ENCODE measurements around the gene ZDHHC14.

Gene ZDHHC14

DNA sequence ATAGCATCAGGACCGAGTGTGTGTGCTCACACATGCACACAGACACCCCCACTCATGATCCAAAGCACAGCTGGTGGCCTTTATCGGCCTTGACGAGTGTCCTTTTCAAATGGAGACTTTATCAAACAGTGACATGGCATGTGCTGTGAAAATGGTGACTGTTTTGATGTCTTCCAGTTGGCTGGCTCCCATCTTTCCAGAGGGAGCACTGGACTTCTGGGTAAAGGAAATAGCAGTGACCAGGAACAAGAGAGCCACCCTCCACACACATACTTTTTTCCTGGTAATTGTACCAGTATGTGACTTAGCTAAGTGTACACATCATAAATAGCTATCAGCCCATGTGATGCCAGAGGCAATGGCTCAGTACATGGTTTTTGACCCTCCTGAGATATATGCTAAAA, 52.7 kb downstream of the ZDHHC14 start:
- TF ChIP-seq CTCF (IDR thresholded peaks at IDR 0.05; ENCODE audit: low read depth, low read length, missing control alignments) = no peak
- DNase-seq = no peak
- Histone ChIP-seq H3K4me3 (ENCODE audit: low read depth, low read length) (no peak overlapping the region), H3K36me3 (replicated peaks) (no peaks in the 10 kb centered on the region), H3K27ac (no peak overlapping the region), H3K27me3 (replicated peaks) (no peaks in the 10 kb centered on the region)
- in situ Hi-C loops (cut with HindIII; ENCODE audit: low pct_ligation_motif_present, low sequenced_read_pairs) = no loop called here

GRCh38 chr6:157434349-157435033, 53.5 kb downstream of the ZDHHC14 start:
- no peak for DNase-seq
- Histone ChIP-seq H3K27me3 (replicated peaks) (no peaks in the 10 kb centered on the region), H3K4me3 (ENCODE audit: low read depth, low read length) (no peak overlapping the region), H3K36me3 (replicated peaks) (no peaks in the 10 kb centered on the region), H3K27ac (no peak overlapping the region)
- in situ Hi-C loops (cut with HindIII; ENCODE audit: low pct_ligation_motif_present, low sequenced_read_pairs) = no loop called here
- TF ChIP-seq CTCF (IDR thresholded peaks at IDR 0.05; ENCODE audit: low read depth, low read length, missing control alignments) = no peak

- in situ Hi-C loops (cut with HindIII; ENCODE audit: low pct_ligation_motif_present, low sequenced_read_pairs) = no loop called here
- DNase-seq = no peak
Measured at GRCh38 chr6:157436219-157436943, 55.4 kb downstream of the ZDHHC14 start.

DNA sequence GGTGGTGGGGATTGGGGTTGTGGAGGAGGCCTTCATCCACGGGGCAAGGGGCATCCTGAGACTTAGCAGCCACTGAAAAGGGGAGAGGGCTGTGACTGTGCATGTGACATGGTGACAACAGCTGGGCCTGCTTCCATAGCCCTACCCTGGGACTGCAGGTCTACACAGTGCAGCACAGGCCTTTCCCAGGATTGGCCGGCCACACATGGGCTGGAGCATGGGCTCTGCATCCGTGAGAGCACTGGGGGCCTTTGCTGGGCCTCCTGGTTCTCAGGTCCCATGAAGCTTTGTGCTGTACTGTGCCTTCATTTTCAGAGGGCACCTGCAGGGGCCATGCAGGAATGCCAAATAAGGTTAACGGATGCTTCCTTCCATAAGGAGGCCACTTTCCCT, 56.0 kb downstream of the ZDHHC14 start:
- H3K27ac ChIP-seq = no peak overlapping the region
- no peak overlapping the region for H3K4me3 ChIP-seq (ENCODE audit: low read depth, low read length)
- H3K36me3 ChIP-seq (replicated peaks) = no peaks in the 10 kb centered on the region
- H3K27me3 ChIP-seq (replicated peaks) = no peaks in the 10 kb centered on the region
- no peak for DNase-seq
- in situ Hi-C loops (cut with HindIII; ENCODE audit: low pct_ligation_motif_present, low sequenced_read_pairs) = no loop called here
- no peak for TF ChIP-seq CTCF (IDR thresholded peaks at IDR 0.05; ENCODE audit: low read depth, low read length, missing control alignments)

More at GRCh38 chr6:157436219-157436943, 55.4 kb downstream of the ZDHHC14 start:
- Histone ChIP-seq H3K36me3 (replicated peaks) (no peaks in the 10 kb centered on the region), H3K4me3 (ENCODE audit: low read depth, low read length) (no peak overlapping the region), H3K27me3 (replicated peaks) (no peaks in the 10 kb centered on the region), H3K27ac (no peak overlapping the region)
- TF ChIP-seq CTCF (IDR thresholded peaks at IDR 0.05; ENCODE audit: low read depth, low read length, missing control alignments) = no peak

DNA sequence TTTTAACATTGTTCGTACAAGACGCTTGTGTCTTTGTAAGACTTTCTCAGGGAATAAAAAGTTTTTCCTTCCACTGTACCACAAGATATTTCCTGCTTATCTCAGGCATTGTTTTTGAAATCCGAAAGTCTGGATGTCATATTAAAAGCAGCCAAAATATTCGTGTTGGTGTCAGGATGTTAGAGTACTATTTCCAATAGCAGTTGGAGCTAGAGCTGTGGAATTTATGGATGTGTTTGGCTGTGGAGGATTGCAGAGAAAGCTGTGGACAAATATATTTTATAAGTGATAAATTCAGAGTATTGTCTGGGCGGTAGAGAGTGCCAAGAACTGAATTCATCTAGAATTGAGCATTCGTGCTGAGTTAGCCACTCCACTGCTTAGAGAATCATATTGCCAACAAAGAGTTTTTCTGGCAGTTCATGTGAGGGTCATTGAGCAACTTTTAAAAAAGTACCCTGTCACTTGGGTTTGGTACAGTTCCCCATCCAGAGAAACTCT, 57.7 kb downstream of the ZDHHC14 start:
- Histone ChIP-seq H3K4me3 (ENCODE audit: low read depth, low read length) (no peak overlapping the region), H3K27ac (peak overlapping the region; percentile 8), H3K36me3 (replicated peaks) (no peaks in the 10 kb centered on the region), H3K27me3 (replicated peaks) (no peaks in the 10 kb centered on the region)
- no peak for TF ChIP-seq CTCF (IDR thresholded peaks at IDR 0.05; ENCODE audit: low read depth, low read length, missing control alignments)
- in situ Hi-C loops (cut with HindIII; ENCODE audit: low pct_ligation_motif_present, low sequenced_read_pairs) = no loop called here
- no peak for DNase-seq
